Activated T-cell treated with anti-CD3 and anti-CD28 coated beads, Interleukin-2, amount 50 U/mL, for 24 hours (primary cell): ENCODE data around the gene C20orf96.

Experiments
- DNase-seq: peaks from one replicate; pipeline ENCODE4 v3.0.0-alpha.2; 2020
- H3K27ac Mint-ChIP-seq: 2 replicates; pipeline ENCODE4 v1.8.0; 2020; ENCODE audit warnings: mild to moderate bottlenecking, mixed read lengths
- H3K27me3 Mint-ChIP-seq: 2 replicates; pipeline ENCODE4 v1.8.0; 2020; ENCODE audit warnings: mixed read lengths
- H3K36me3 Mint-ChIP-seq: 2 replicates; pipeline ENCODE4 v1.8.0; 2020; ENCODE audit warnings: low read depth, mixed read lengths
- H3K4me1 Mint-ChIP-seq: 2 replicates; pipeline ENCODE4 v1.8.0; 2020; ENCODE audit warnings: low read depth, mixed read lengths
- H3K4me3 Mint-ChIP-seq: 2 replicates; pipeline ENCODE4 v1.8.0; 2020; ENCODE audit warnings: mild to moderate bottlenecking, moderate library complexity, mixed read lengths
- H3K9me3 Mint-ChIP-seq: 2 replicates; pipeline ENCODE4 v1.8.0; 2020; ENCODE audit warnings: mixed read lengths

The C20orf96 gene

GRCh38 chr20:300345-300990 lies 9.9 kb upstream of the C20orf96 start:
- Mint-ChIP-seq H3K4me3 (peak overlapping the region; percentile 87), H3K27me3 (no peaks in the 10 kb centered on the region), H3K36me3 (peaks cover 52% of the 10 kb centered on the region), H3K27ac (peak overlapping the region; percentile 86), H3K9me3 (no peaks in the 10 kb centered on the region), H3K4me1 (peaks cover 52% of the 10 kb centered on the region)
- no peak for DNase-seq

DNA sequence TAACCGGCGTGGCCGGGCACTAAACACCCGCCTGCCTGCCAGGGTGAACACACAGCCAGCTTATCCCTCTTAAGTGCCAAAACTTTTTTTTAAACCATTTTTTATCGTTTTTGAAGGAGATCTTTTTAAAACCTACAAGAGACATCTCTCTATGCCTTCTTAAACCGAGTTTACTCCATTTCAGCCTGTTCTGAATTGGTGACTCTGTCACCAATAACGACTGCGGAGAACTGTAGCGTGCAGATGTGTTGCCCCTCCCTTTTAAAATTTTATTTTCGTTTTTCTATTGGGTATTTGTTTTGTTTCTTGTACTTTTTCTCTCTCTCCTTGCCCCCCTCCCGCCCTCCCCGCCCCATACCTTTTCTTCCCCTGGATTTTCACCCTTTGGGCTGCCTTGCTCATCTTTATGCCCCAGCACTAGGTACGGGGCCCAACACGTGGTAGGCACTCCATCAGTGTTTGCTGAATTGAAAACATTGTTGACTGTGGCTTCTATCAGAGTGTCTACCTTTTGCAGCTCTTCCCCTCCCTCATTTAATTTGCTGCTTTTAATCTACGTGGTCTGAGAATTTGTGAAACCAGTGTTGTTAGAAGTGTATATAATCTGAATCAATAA lies 8.3 kb upstream of the C20orf96 start:
- DNase-seq: no peak
- Mint-ChIP-seq H3K9me3 (no peaks in the 10 kb centered on the region), H3K36me3 (peaks cover 52% of the 10 kb centered on the region), H3K27me3 (no peaks in the 10 kb centered on the region), H3K4me3 (peak overlapping the region; percentile 87), H3K4me1 (peaks cover 52% of the 10 kb centered on the region), H3K27ac (peak overlapping the region; percentile 92)

DNA sequence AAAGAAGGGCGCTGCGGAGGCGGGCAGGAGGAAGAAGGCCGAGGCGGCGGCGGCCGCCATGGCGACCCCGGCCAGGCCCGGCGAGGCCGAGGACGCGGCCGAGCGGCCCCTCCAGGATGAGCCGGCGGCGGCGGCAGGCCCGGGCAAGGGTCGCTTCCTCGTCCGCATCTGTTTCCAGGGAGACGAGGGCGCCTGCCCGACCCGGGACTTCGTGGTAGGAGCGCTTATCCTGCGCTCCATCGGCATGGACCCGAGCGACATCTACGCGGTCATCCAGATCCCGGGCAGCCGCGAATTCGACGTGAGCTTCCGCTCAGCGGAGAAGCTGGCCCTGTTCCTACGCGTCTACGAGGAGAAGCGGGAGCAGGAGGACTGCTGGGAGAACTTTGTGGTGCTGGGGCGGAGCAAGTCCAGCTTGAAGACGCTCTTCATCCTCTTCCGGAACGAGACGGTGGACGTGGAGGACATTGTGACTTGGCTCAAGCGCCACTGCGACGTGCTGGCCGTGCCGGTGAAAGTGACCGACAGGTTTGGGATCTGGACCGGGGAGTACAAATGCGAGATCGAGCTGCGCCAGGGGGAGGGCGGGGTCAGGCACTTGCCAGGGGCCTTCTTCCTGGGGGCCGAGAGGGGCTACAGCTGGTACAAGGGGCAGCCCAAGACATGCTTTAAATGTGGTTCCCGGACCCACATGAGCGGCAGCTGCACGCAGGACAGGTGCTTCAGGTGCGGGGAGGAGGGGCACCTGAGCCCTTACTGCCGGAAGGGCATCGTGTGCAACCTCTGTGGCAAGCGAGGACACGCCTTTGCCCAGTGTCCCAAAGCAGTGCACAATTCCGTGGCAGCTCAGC lies 7.6 kb upstream of the C20orf96 start:
- H3K4me1 Mint-ChIP-seq: peaks cover 52% of the 10 kb centered on the region
- DNase-seq: peak; percentile 71
- no peaks in the 10 kb centered on the region for H3K9me3 Mint-ChIP-seq
- peaks cover 52% of the 10 kb centered on the region for H3K36me3 Mint-ChIP-seq
- peak overlapping the region; percentile 92 for H3K27ac Mint-ChIP-seq
- H3K27me3 Mint-ChIP-seq: no peaks in the 10 kb centered on the region
- H3K4me3 Mint-ChIP-seq: peak overlapping the region; percentile 87

DNA sequence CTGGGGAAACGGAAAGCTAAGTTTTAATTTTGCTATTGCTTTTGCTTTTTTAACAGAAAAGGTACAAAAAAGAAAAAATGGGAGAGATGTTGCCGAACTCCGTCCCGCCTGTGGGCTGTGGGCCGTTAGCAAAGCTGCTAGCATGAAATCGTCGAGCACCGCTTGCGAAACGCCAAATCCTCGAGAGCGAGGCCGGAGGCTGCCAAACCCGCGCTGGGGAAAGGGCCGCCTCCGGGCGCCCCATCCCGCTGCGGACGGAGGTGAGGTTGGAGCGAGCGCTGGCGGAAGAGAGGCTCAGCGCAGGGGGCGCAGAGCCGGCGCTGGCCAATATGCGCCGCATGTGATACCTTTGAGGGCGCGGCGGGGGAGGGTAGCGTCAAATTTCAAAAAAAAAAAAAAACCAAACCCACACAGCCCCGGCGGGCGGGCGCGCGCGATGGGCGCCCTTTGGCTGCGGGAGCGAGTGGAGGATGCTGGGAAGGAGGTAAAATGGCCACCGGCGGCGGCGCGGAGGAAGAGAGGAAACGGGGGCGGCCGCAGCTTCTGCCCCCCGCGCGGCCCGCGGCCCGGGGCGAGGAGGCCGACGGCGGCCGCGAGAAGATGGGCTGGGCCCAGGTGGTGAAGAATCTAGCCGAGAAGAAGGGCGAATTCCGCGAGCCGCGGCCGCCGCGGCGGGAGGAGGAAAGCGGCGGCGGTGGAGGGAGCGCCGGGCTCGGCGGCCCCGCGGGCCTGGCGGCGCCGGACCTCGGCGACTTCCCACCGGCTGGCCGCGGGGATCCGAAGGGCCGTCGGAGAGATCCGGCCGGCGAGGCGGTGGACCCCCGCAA lies 6.8 kb upstream of the C20orf96 start, which contains the start of gene ZCCHC3:
ZCCHC3 (plus strand) TSS at position 473 of the 827 bp plus-strand sequence; CDS start at position 490, 17 bp downstream.
- H3K27me3 Mint-ChIP-seq: no peaks in the 10 kb centered on the region
- peaks cover 44% of the 10 kb centered on the region for H3K4me1 Mint-ChIP-seq
- peaks cover 50% of the 10 kb centered on the region for H3K36me3 Mint-ChIP-seq
- H3K9me3 Mint-ChIP-seq: no peaks in the 10 kb centered on the region
- peak within 1 kb of the TSS; percentile 98 for H3K27ac Mint-ChIP-seq
- DNase-seq: peak; percentile 87
- H3K4me3 Mint-ChIP-seq: peak within 1 kb of the TSS; percentile 91

- DNase-seq: no peak
- Mint-ChIP-seq H3K9me3 (no peaks in the 10 kb centered on the region), H3K4me3 (peak overlapping the region; percentile 91), H3K36me3 (peaks cover 35% of the 10 kb centered on the region), H3K27ac (no peak overlapping the region), H3K4me1 (peaks cover 29% of the 10 kb centered on the region), H3K27me3 (no peaks in the 10 kb centered on the region)
These were observed 5.3 kb upstream of the C20orf96 start for GRCh38 chr20:295804-296203.

GRCh38 chr20:294602-295001 lies 4.1 kb upstream of the C20orf96 start:
- H3K4me1 Mint-ChIP-seq: peaks cover 22% of the 10 kb centered on the region
- H3K27ac Mint-ChIP-seq: no peak overlapping the region
- peaks cover 27% of the 10 kb centered on the region for H3K36me3 Mint-ChIP-seq
- no peaks in the 10 kb centered on the region for H3K9me3 Mint-ChIP-seq
- no peak for DNase-seq
- H3K4me3 Mint-ChIP-seq: no peak overlapping the region
- H3K27me3 Mint-ChIP-seq: no peaks in the 10 kb centered on the region

DNA sequence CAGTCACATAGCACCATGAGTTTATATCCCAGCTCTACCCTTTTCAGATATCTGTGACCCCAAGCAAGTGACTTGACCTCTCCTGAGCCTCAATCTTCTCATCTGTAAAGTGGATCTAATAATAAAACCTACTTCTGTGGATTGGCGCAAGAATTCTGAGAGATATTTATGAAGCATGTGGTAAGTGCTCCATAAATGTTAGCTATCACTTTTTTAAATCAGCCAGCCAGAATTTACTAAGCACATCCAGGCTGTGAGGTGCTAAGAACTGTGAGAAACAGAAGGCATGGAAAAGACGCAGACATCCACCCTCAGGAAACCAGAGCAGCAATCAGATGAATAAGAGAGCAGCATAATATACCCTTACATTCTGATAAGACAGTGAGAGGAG lies 862 bp downstream of the C20orf96 start:
- H3K4me3 Mint-ChIP-seq: no peak overlapping the region
- no peak overlapping the region for H3K27ac Mint-ChIP-seq
- peaks cover 13% of the 10 kb centered on the region for H3K4me1 Mint-ChIP-seq
- peaks cover 4% of the 10 kb centered on the region for H3K36me3 Mint-ChIP-seq
- no peaks in the 10 kb centered on the region for H3K27me3 Mint-ChIP-seq
- no peaks in the 10 kb centered on the region for H3K9me3 Mint-ChIP-seq
- DNase-seq: no peak

- Mint-ChIP-seq H3K4me1 (peaks cover 13% of the 10 kb centered on the region), H3K27ac (no peak overlapping the region), H3K4me3 (no peak overlapping the region), H3K27me3 (no peaks in the 10 kb centered on the region), H3K9me3 (no peaks in the 10 kb centered on the region), H3K36me3 (peaks cover 4% of the 10 kb centered on the region)
- no peak for DNase-seq
These were observed 1.4 kb downstream of the C20orf96 start for GRCh38 chr20:288956-289692.

GRCh38 chr20:286508-286907 lies 4.0 kb downstream of the C20orf96 start:
- H3K27ac Mint-ChIP-seq: no peak overlapping the region
- no peaks in the 10 kb centered on the region for H3K9me3 Mint-ChIP-seq
- H3K4me3 Mint-ChIP-seq: no peak overlapping the region
- H3K36me3 Mint-ChIP-seq: peaks cover 4% of the 10 kb centered on the region
- H3K4me1 Mint-ChIP-seq: peaks cover 13% of the 10 kb centered on the region
- no peak for DNase-seq
- no peaks in the 10 kb centered on the region for H3K27me3 Mint-ChIP-seq

DNA sequence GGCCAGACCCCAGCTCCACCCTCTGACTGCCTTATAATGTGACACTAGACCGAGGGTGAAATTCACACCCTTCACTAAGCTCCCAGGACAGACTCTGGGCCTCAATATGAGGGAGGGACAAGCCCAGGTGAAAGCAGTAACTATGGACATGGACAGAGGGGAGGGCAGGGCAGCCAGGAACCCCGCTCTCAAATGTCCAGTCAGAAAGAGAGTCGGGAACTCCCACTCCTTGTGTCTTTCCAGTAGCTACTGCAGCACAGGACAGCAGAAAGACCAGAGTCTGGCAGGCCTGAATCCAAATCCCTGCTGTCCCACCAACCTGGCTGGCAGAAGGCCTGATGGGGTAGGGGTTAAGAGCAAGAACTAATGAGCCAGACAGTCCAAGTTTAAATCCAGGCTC lies 6.4 kb downstream of the C20orf96 start:
- Mint-ChIP-seq H3K27ac (no peak overlapping the region), H3K4me1 (peaks cover 6% of the 10 kb centered on the region), H3K9me3 (no peaks in the 10 kb centered on the region), H3K36me3 (no peaks in the 10 kb centered on the region), H3K4me3 (no peak overlapping the region), H3K27me3 (no peaks in the 10 kb centered on the region)
- no peak for DNase-seq

GRCh38 chr20:278607-279571 lies 11.7 kb downstream of the C20orf96 start:
- H3K4me3 Mint-ChIP-seq: no peak overlapping the region
- H3K4me1 Mint-ChIP-seq: no peaks in the 10 kb centered on the region
- H3K27ac Mint-ChIP-seq: no peak overlapping the region
- DNase-seq: no peak
- no peaks in the 10 kb centered on the region for H3K9me3 Mint-ChIP-seq
- H3K27me3 Mint-ChIP-seq: no peaks in the 10 kb centered on the region
- peaks cover 23% of the 10 kb centered on the region for H3K36me3 Mint-ChIP-seq

DNA sequence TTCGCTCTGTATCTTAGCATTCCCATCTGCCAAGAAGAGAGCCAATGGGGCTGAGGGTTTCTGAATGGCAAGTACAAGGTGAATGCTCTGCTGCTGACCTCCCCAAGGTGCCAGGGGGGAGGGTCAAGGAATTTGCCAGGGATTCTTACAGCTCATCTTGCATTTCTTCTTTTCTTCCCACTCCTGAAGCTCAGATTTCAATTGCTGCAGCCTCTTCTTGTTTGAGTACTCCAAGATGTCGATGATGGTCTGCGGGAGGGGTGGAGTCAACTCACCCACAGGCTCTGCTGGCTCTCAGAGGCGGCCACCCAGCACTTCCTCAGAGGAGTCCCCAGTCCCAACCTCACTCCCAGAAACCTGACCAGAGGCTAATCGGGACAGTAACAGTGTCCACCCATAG lies 12.4 kb downstream of the C20orf96 start:
- H3K36me3 Mint-ChIP-seq: peaks cover 23% of the 10 kb centered on the region
- no peak overlapping the region for H3K4me3 Mint-ChIP-seq
- no peaks in the 10 kb centered on the region for H3K4me1 Mint-ChIP-seq
- no peaks in the 10 kb centered on the region for H3K27me3 Mint-ChIP-seq
- DNase-seq: no peak
- no peak overlapping the region for H3K27ac Mint-ChIP-seq
- H3K9me3 Mint-ChIP-seq: no peaks in the 10 kb centered on the region

- Mint-ChIP-seq H3K27me3 (no peaks in the 10 kb centered on the region), H3K9me3 (no peaks in the 10 kb centered on the region), H3K4me3 (no peak overlapping the region), H3K27ac (no peak overlapping the region), H3K4me1 (no peaks in the 10 kb centered on the region), H3K36me3 (peaks cover 23% of the 10 kb centered on the region)
- no peak for DNase-seq
These were observed 13.1 kb downstream of the C20orf96 start for GRCh38 chr20:277496-277781.
